Nephron progenitor cell (in vitro differentiated cells): ENCODE data around the gene EGFR.

ENCODE experiments used
- DNase-seq: peaks from one replicate; pipeline ENCODE4 v3.0.0; 2021
- H3K27ac Mint-ChIP-seq: 2 replicates; pipeline ENCODE4 v1.8.0; 2021; ENCODE audit warnings: mild to moderate bottlenecking, moderate library complexity, mixed read lengths
- H3K27me3 Mint-ChIP-seq: 2 replicates; pipeline ENCODE4 v1.8.0; 2021; ENCODE audit warnings: mild to moderate bottlenecking, low read depth, mixed read lengths; ENCODE audit not compliant: poor library complexity
- H3K36me3 Mint-ChIP-seq: 2 replicates; pipeline ENCODE4 v1.8.0; 2021; ENCODE audit warnings: low read depth, mixed read lengths
- H3K4me1 Mint-ChIP-seq: 2 replicates; pipeline ENCODE4 v1.8.0; 2021; ENCODE audit warnings: mixed read lengths
- H3K4me3 Mint-ChIP-seq: 2 replicates; pipeline ENCODE4 v1.8.0; 2021; ENCODE audit warnings: mild to moderate bottlenecking, moderate library complexity, mixed read lengths
- H3K9me3 Mint-ChIP-seq: 2 replicates; pipeline ENCODE4 v1.8.0; 2021; ENCODE audit warnings: mild to moderate bottlenecking, moderate library complexity, mixed read lengths
- CTCF ChIP-seq: fragments of 200-600 bp; sonication (generic); IDR thresholded peaks from 2 replicates; pipeline ENCODE4 v1.5.0; 2021; ENCODE audit warnings: antibody characterized with exemption

Gene EGFR

GRCh38 chr7:54996391-54996790, 22.4 kb upstream of the EGFR start:
- peaks cover 47% of the 10 kb centered on the region for H3K4me1 Mint-ChIP-seq
- H3K27ac Mint-ChIP-seq = no peak overlapping the region
- no peaks in the 10 kb centered on the region for H3K36me3 Mint-ChIP-seq
- no peak overlapping the region for H3K4me3 Mint-ChIP-seq
- H3K9me3 Mint-ChIP-seq = no peaks in the 10 kb centered on the region
- H3K27me3 Mint-ChIP-seq = peaks cover 18% of the 10 kb centered on the region
- no peak for DNase-seq
- no peak for TF ChIP-seq CTCF

DNA sequence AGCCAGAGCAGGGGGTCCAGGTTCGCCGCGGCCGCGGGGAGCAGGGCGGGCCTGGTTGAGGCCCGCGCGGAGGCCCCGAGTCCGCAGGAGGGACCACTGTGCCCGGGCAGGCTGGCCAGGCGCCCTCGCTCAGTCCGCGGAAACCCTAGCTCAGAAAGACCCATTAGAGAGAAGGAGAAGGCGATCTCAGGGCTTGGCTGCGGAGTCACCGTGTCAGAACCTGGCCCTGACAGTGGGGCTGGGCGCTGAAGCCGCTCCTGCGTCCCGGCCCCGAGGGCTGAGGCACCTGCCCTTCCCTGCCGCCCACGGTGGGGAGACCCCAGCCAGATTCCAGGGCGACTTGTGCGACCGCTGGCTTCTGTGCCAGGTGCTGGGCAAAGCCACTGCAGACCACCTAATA, 14.2 kb upstream of the EGFR start:
- Mint-ChIP-seq H3K4me3 (no peak overlapping the region), H3K36me3 (no peaks in the 10 kb centered on the region), H3K27me3 (peaks cover 37% of the 10 kb centered on the region), H3K4me1 (peaks cover 11% of the 10 kb centered on the region), H3K9me3 (no peaks in the 10 kb centered on the region), H3K27ac (no peak overlapping the region)
- no peak for DNase-seq
- no peak for TF ChIP-seq CTCF

GRCh38 chr7:55005241-55005851, 13.5 kb upstream of the EGFR start:
- Mint-ChIP-seq H3K4me3 (no peak overlapping the region), H3K9me3 (no peaks in the 10 kb centered on the region)

GRCh38 chr7:55006499-55006898, 12.3 kb upstream of the EGFR start:
- Mint-ChIP-seq H3K9me3 (no peaks in the 10 kb centered on the region), H3K36me3 (no peaks in the 10 kb centered on the region), H3K4me1 (peaks cover 11% of the 10 kb centered on the region), H3K27me3 (peaks cover 37% of the 10 kb centered on the region), H3K4me3 (no peak overlapping the region), H3K27ac (no peak overlapping the region)
- DNase-seq = no peak
- no peak for TF ChIP-seq CTCF

More at GRCh38 chr7:55005241-55005851, 13.5 kb upstream of the EGFR start:
- Mint-ChIP-seq H3K36me3 (no peaks in the 10 kb centered on the region), H3K27me3 (peaks cover 39% of the 10 kb centered on the region), H3K4me1 (peaks cover 11% of the 10 kb centered on the region), H3K27ac (no peak overlapping the region)
- DNase-seq = no peak
- no peak for TF ChIP-seq CTCF

- Mint-ChIP-seq H3K27ac (no peak overlapping the region), H3K4me3 (no peak overlapping the region), H3K4me1 (no peaks in the 10 kb centered on the region), H3K27me3 (peaks cover 79% of the 10 kb centered on the region), H3K9me3 (no peaks in the 10 kb centered on the region), H3K36me3 (no peaks in the 10 kb centered on the region)
- DNase-seq = no peak
- TF ChIP-seq CTCF = no peak
Observed at GRCh38 chr7:55013851-55014250, 5.0 kb upstream of the EGFR start.

GRCh38 chr7:55016061-55016745, 2.6 kb upstream of the EGFR start:
- no peaks in the 10 kb centered on the region for H3K9me3 Mint-ChIP-seq
- H3K27ac Mint-ChIP-seq = no peak overlapping the region
- no peak overlapping the region for H3K4me3 Mint-ChIP-seq
- no peak for DNase-seq
- peaks cover 90% of the 10 kb centered on the region for H3K27me3 Mint-ChIP-seq
- no peaks in the 10 kb centered on the region for H3K4me1 Mint-ChIP-seq
- TF ChIP-seq CTCF = no peak
- no peaks in the 10 kb centered on the region for H3K36me3 Mint-ChIP-seq
